ENCODE results near the gene RBP2.

Gene RBP2

GRCh38 chr3:139433089-139433488 lies 43.2 kb downstream of the RBP2 start:
- no peaks in the 10 kb centered on the region for H3K36me3 ChIP-seq (ENCODE audit: control insufficient read depth in 1 of 2, insufficient read depth in 2 of 2, low read length in 2 of 2)

GRCh38 chr3:139430493-139430892 lies 45.8 kb downstream of the RBP2 start:
- no peak overlapping the region for H3K4me3 ChIP-seq (ENCODE audit: low read depth in 1 of 2, low read length in 2 of 2)
- no peaks in the 10 kb centered on the region for H3K9me3 ChIP-seq (ENCODE audit: control insufficient read depth in 1 of 2, low read length in 2 of 2)
- no peaks in the 10 kb centered on the region for H3K36me3 ChIP-seq (ENCODE audit: control insufficient read depth in 1 of 2, insufficient read depth in 2 of 2, low read length in 2 of 2)
- peaks cover 7 to 23% of the 10 kb centered on the region in 2 donors for H3K4me1 ChIP-seq (ENCODE audit: control insufficient read depth in 1 of 2, insufficient read depth in 2 of 2, low read length in 2 of 2)
- H3K9ac ChIP-seq (ENCODE audit: low read depth in 1 of 2, low read length in 2 of 2), result no peak overlapping the region
- H3K27me3 ChIP-seq (ENCODE audit: control insufficient read depth in 1 of 2, insufficient read depth in 2 of 2, low read length in 2 of 2), result no peaks in the 10 kb centered on the region
- no peak overlapping the region for H3K27ac ChIP-seq (ENCODE audit: low read depth, low read length)

More at GRCh38 chr3:139433089-139433488, 43.2 kb downstream of the RBP2 start:
- Histone ChIP-seq H3K9ac (ENCODE audit: low read depth in 1 of 2, low read length in 2 of 2) (no peak overlapping the region), H3K9me3 (ENCODE audit: control insufficient read depth in 1 of 2, low read length in 2 of 2) (no peaks in the 10 kb centered on the region), H3K27me3 (ENCODE audit: control insufficient read depth in 1 of 2, insufficient read depth in 2 of 2, low read length in 2 of 2) (no peaks in the 10 kb centered on the region), H3K27ac (ENCODE audit: low read depth, low read length) (no peak overlapping the region), H3K4me1 (ENCODE audit: control insufficient read depth in 1 of 2, insufficient read depth in 2 of 2, low read length in 2 of 2) (peaks cover 7 to 18% of the 10 kb centered on the region in 2 donors), H3K4me3 (ENCODE audit: low read depth in 1 of 2, low read length in 2 of 2) (no peak overlapping the region)

GRCh38 chr3:139427283-139428060 lies 48.8 kb downstream of the RBP2 start:
- Histone ChIP-seq H3K36me3 (ENCODE audit: control insufficient read depth in 1 of 2, insufficient read depth in 2 of 2, low read length in 2 of 2) (no peaks in the 10 kb centered on the region), H3K27me3 (ENCODE audit: control insufficient read depth in 1 of 2, insufficient read depth in 2 of 2, low read length in 2 of 2) (no peaks in the 10 kb centered on the region), H3K4me3 (ENCODE audit: low read depth in 1 of 2, low read length in 2 of 2) (no peak overlapping the region), H3K4me1 (ENCODE audit: control insufficient read depth in 1 of 2, insufficient read depth in 2 of 2, low read length in 2 of 2) (peaks cover 7 to 17% of the 10 kb centered on the region in 2 donors), H3K9me3 (ENCODE audit: control insufficient read depth in 1 of 2, low read length in 2 of 2) (no peaks in the 10 kb centered on the region), H3K9ac (ENCODE audit: low read depth in 1 of 2, low read length in 2 of 2) (no peak overlapping the region), H3K27ac (ENCODE audit: low read depth, low read length) (no peak overlapping the region)

GRCh38 chr3:139425745-139426400 lies 50.4 kb downstream of the RBP2 start:
- Histone ChIP-seq H3K4me3 (ENCODE audit: low read depth in 1 of 2, low read length in 2 of 2) (no peak overlapping the region), H3K4me1 (ENCODE audit: control insufficient read depth in 1 of 2, insufficient read depth in 2 of 2, low read length in 2 of 2) (peaks cover 12 to 27% of the 10 kb centered on the region in 2 donors), H3K27me3 (ENCODE audit: control insufficient read depth in 1 of 2, insufficient read depth in 2 of 2, low read length in 2 of 2) (no peaks in the 10 kb centered on the region), H3K36me3 (ENCODE audit: control insufficient read depth in 1 of 2, insufficient read depth in 2 of 2, low read length in 2 of 2) (no peaks in the 10 kb centered on the region), H3K27ac (ENCODE audit: low read depth, low read length) (no peak overlapping the region), H3K9me3 (ENCODE audit: control insufficient read depth in 1 of 2, low read length in 2 of 2) (no peaks in the 10 kb centered on the region), H3K9ac (ENCODE audit: low read depth in 1 of 2, low read length in 2 of 2) (no peak overlapping the region)

GRCh38 chr3:139423232-139423631 lies 53.1 kb downstream of the RBP2 start:
- H3K9me3 ChIP-seq (ENCODE audit: control insufficient read depth in 1 of 2, low read length in 2 of 2), result no peaks in the 10 kb centered on the region
- H3K36me3 ChIP-seq (ENCODE audit: control insufficient read depth in 1 of 2, insufficient read depth in 2 of 2, low read length in 2 of 2), result no peaks in the 10 kb centered on the region
- H3K4me1 ChIP-seq (ENCODE audit: control insufficient read depth in 1 of 2, insufficient read depth in 2 of 2, low read length in 2 of 2), result peaks cover 12 to 27% of the 10 kb centered on the region in 2 donors
- H3K27ac ChIP-seq (ENCODE audit: low read depth, low read length), result no peak overlapping the region
- H3K4me3 ChIP-seq (ENCODE audit: low read depth in 1 of 2, low read length in 2 of 2), result no peak overlapping the region
- no peaks in the 10 kb centered on the region for H3K27me3 ChIP-seq (ENCODE audit: control insufficient read depth in 1 of 2, insufficient read depth in 2 of 2, low read length in 2 of 2)
- no peak overlapping the region for H3K9ac ChIP-seq (ENCODE audit: low read depth in 1 of 2, low read length in 2 of 2)

GRCh38 chr3:139421460-139421859 lies 54.9 kb downstream of the RBP2 start:
- Histone ChIP-seq H3K27me3 (ENCODE audit: control insufficient read depth in 1 of 2, insufficient read depth in 2 of 2, low read length in 2 of 2) (no peaks in the 10 kb centered on the region), H3K9me3 (ENCODE audit: control insufficient read depth in 1 of 2, low read length in 2 of 2) (no peaks in the 10 kb centered on the region), H3K4me3 (ENCODE audit: low read depth in 1 of 2, low read length in 2 of 2) (no peak overlapping the region), H3K4me1 (ENCODE audit: control insufficient read depth in 1 of 2, insufficient read depth in 2 of 2, low read length in 2 of 2) (peaks cover 12 to 21% of the 10 kb centered on the region in 2 donors), H3K9ac (ENCODE audit: low read depth in 1 of 2, low read length in 2 of 2) (no peak overlapping the region), H3K27ac (ENCODE audit: low read depth, low read length) (no peak overlapping the region), H3K36me3 (ENCODE audit: control insufficient read depth in 1 of 2, insufficient read depth in 2 of 2, low read length in 2 of 2) (no peaks in the 10 kb centered on the region)

GRCh38 chr3:139421040-139421439 lies 55.3 kb downstream of the RBP2 start:
- peaks cover 12 to 21% of the 10 kb centered on the region in 2 donors for H3K4me1 ChIP-seq (ENCODE audit: control insufficient read depth in 1 of 2, insufficient read depth in 2 of 2, low read length in 2 of 2)
- no peak overlapping the region for H3K4me3 ChIP-seq (ENCODE audit: low read depth in 1 of 2, low read length in 2 of 2)
- H3K27ac ChIP-seq (ENCODE audit: low read depth, low read length), result no peak overlapping the region
- H3K36me3 ChIP-seq (ENCODE audit: control insufficient read depth in 1 of 2, insufficient read depth in 2 of 2, low read length in 2 of 2), result no peaks in the 10 kb centered on the region
- H3K27me3 ChIP-seq (ENCODE audit: control insufficient read depth in 1 of 2, insufficient read depth in 2 of 2, low read length in 2 of 2), result no peaks in the 10 kb centered on the region
- no peaks in the 10 kb centered on the region for H3K9me3 ChIP-seq (ENCODE audit: control insufficient read depth in 1 of 2, low read length in 2 of 2)
- H3K9ac ChIP-seq (ENCODE audit: low read depth in 1 of 2, low read length in 2 of 2), result no peak overlapping the region

- no peak overlapping the region for H3K27ac ChIP-seq (ENCODE audit: low read depth, low read length)
- no peak overlapping the region for H3K9ac ChIP-seq (ENCODE audit: low read depth in 1 of 2, low read length in 2 of 2)
- no peaks in the 10 kb centered on the region for H3K27me3 ChIP-seq (ENCODE audit: control insufficient read depth in 1 of 2, insufficient read depth in 2 of 2, low read length in 2 of 2)
- no peaks in the 10 kb centered on the region for H3K36me3 ChIP-seq (ENCODE audit: control insufficient read depth in 1 of 2, insufficient read depth in 2 of 2, low read length in 2 of 2)
- no peak overlapping the region for H3K4me3 ChIP-seq (ENCODE audit: low read depth in 1 of 2, low read length in 2 of 2)
- peaks cover 14 to 30% of the 10 kb centered on the region in 2 donors for H3K4me1 ChIP-seq (ENCODE audit: control insufficient read depth in 1 of 2, insufficient read depth in 2 of 2, low read length in 2 of 2)
- peaks cover 1 to 9% of the 10 kb centered on the region in 2 donors for H3K9me3 ChIP-seq (ENCODE audit: control insufficient read depth in 1 of 2, low read length in 2 of 2)
Observed at GRCh38 chr3:139418144-139418543, 58.2 kb downstream of the RBP2 start.

GRCh38 chr3:139416275-139416674 lies 60.0 kb downstream of the RBP2 start:
- H3K4me1 ChIP-seq (ENCODE audit: control insufficient read depth in 1 of 2, insufficient read depth in 2 of 2, low read length in 2 of 2), result peaks cover 8 to 16% of the 10 kb centered on the region in 2 donors
- no peak overlapping the region for H3K9ac ChIP-seq (ENCODE audit: low read depth in 1 of 2, low read length in 2 of 2)
- H3K4me3 ChIP-seq (ENCODE audit: low read depth in 1 of 2, low read length in 2 of 2), result no peak overlapping the region
- no peak overlapping the region for H3K27ac ChIP-seq (ENCODE audit: low read depth, low read length)
- H3K36me3 ChIP-seq (ENCODE audit: control insufficient read depth in 1 of 2, insufficient read depth in 2 of 2, low read length in 2 of 2), result no peaks in the 10 kb centered on the region
- peaks cover 6 to 20% of the 10 kb centered on the region in 2 donors for H3K9me3 ChIP-seq (ENCODE audit: control insufficient read depth in 1 of 2, low read length in 2 of 2)
- H3K27me3 ChIP-seq (ENCODE audit: control insufficient read depth in 1 of 2, insufficient read depth in 2 of 2, low read length in 2 of 2), result no peaks in the 10 kb centered on the region

- Histone ChIP-seq H3K9ac (ENCODE audit: low read depth in 1 of 2, low read length in 2 of 2) (no peak overlapping the region), H3K27ac (ENCODE audit: low read depth, low read length) (no peak overlapping the region), H3K27me3 (ENCODE audit: control insufficient read depth in 1 of 2, insufficient read depth in 2 of 2, low read length in 2 of 2) (no peaks in the 10 kb centered on the region), H3K4me1 (ENCODE audit: control insufficient read depth in 1 of 2, insufficient read depth in 2 of 2, low read length in 2 of 2) (peaks cover 6 to 10% of the 10 kb centered on the region in 2 donors), H3K36me3 (ENCODE audit: control insufficient read depth in 1 of 2, insufficient read depth in 2 of 2, low read length in 2 of 2) (no peaks in the 10 kb centered on the region), H3K4me3 (ENCODE audit: low read depth in 1 of 2, low read length in 2 of 2) (peak overlapping the region in 1 of 2 donors; percentile 28), H3K9me3 (ENCODE audit: control insufficient read depth in 1 of 2, low read length in 2 of 2) (peaks cover 6 to 20% of the 10 kb centered on the region in 2 donors)
Observed at GRCh38 chr3:139414608-139415224, 61.6 kb downstream of the RBP2 start.

All from duodenal mucosa (tissue), 2 donors.